CD4-positive, alpha-beta T cell treated with Interferon alpha-2 for 1 hour (primary cell): ENCODE data around the gene CGB8.
A peak's percentile ranks its signal among the peaks of the same experiment; 100 is the strongest.
"Not testable (repeated sequence)": the region's sequence is repeated elsewhere in the genome, so short reads cannot be mapped to it uniquely, and the experiment has no call there.

ENCODE experiments used
- DNase-seq, 2 donors: peaks; one replicate each; pipeline ENCODE4 v3.0.0-alpha.2; 2020 to 2022

The CGB8 gene

GRCh38 chr19:49064768-49065611 is 16.1 kb upstream of the CGB8 start, which contains the start of gene NTF4:
Gene NTF4, minus strand, starts transcription at chr19:49064818. Its CDS starts 2,821 bp downstream, at chr19:49061997.
- DNase-seq, result no peak

GRCh38 chr19:49064029-49064629 is 15.2 kb upstream of the CGB8 start:
- no peak for DNase-seq

- no peak for DNase-seq
These were observed 12.5 kb upstream of the CGB8 start for GRCh38 chr19:49061445-49061844.

GRCh38 chr19:49061000-49061399 is 12.1 kb upstream of the CGB8 start:
- no peak for DNase-seq

GRCh38 chr19:49059053-49059452 is 10.1 kb upstream of the CGB8 start:
- no peak for DNase-seq

GRCh38 chr19:49058562-49058961 is 9.7 kb upstream of the CGB8 start:
- no peak for DNase-seq

GRCh38 chr19:49057636-49058234 is 8.8 kb upstream of the CGB8 start, which contains the start of gene CGB7:
Gene CGB7, minus strand, starts transcription at chr19:49057749. Its CDS starts 2,374 bp downstream, at chr19:49055375.
- peak; percentile 13 to 45 for DNase-seq

GRCh38 chr19:49056902-49057596 is 8.1 kb upstream of the CGB8 start:
- peak in 1 of 2 donors; percentile 17 for DNase-seq

GRCh38 chr19:49056101-49056901 is 7.4 kb upstream of the CGB8 start:
- DNase-seq, result peak; percentile 22 to 53

- not testable (repeated sequence) for DNase-seq
These were observed 1.6 kb upstream of the CGB8 start for GRCh38 chr19:49050376-49051033.

GRCh38 chr19:49049834-49050233 is 923 bp upstream of the CGB8 start:
- not testable (repeated sequence) for DNase-seq

GRCh38 chr19:49043548-49043947 is 5.4 kb downstream of the CGB8 start, which contains the start of gene CGB5:
Gene CGB5, plus strand, starts transcription at chr19:49043848. Its CDS starts 362 bp downstream, at chr19:49044210.
- not testable (repeated sequence) for DNase-seq

- DNase-seq, result not testable (repeated sequence)
These were observed 6.2 kb downstream of the CGB8 start for GRCh38 chr19:49042666-49043065.

GRCh38 chr19:49042177-49042576 is 6.7 kb downstream of the CGB8 start:
- DNase-seq, result no peak

- DNase-seq, result not testable (repeated sequence)
These were observed 9.2 kb downstream of the CGB8 start for GRCh38 chr19:49039736-49040135.

GRCh38 chr19:49038557-49039276 is 10.2 kb downstream of the CGB8 start:
- DNase-seq, result not testable (repeated sequence)

GRCh38 chr19:49038111-49038510 is 10.8 kb downstream of the CGB8 start:
- not testable (repeated sequence) for DNase-seq

GRCh38 chr19:49036815-49037214 is 12.1 kb downstream of the CGB8 start, which contains the start of gene CGB1:
Gene CGB1, minus strand, starts transcription at chr19:49036895. Its CDS starts 184 bp downstream, at chr19:49036711.
- peak in 1 of 2 donors; percentile 40 for DNase-seq

- DNase-seq, result peak; percentile 57 to 61
These were observed 17.1 kb downstream of the CGB8 start, which contains the start of gene CGB2 for GRCh38 chr19:49031642-49032301. Gene CGB2, plus strand, starts transcription at chr19:49031890. Its CDS starts 206 bp downstream, at chr19:49032096.

- not testable (repeated sequence) for DNase-seq
These were observed 18.6 kb downstream of the CGB8 start for GRCh38 chr19:49030323-49030722.
